Coronary artery (tissue), 2 donors: Measurements from ENCODE around the gene LYRM4.

ENCODE experiments used
- DNase-seq: peaks from one replicate; pipeline ENCODE4 v3.0.0-alpha.2; 2017; ENCODE audit warnings: low spot score
- H3K27ac ChIP-seq, 2 donors: fragments of 200-600 bp; sonication (generic); one replicate each; pipeline ENCODE4 v1.5.1; 2016 to 2019
- H3K4me3 ChIP-seq: fragments of 200-600 bp; sonication (generic); 2 replicates; pipeline ENCODE4 v1.5.1; 2016; ENCODE audit warnings: mild to moderate bottlenecking, moderate library complexity
- TF ChIP-seq, protein P1 (sequence below): fragments of 200-600 bp; sonication (generic); IDR thresholded peaks from one replicate; pipeline ENCODE4 v1.5.1; 2019; ENCODE audit warnings: antibody characterized with exemption

The LYRM4 gene

GRCh38 chr6:5112066-5112799, 148.5 kb downstream of the LYRM4 start:
- no peak overlapping the region for H3K4me3 ChIP-seq
- TF ChIP-seq, protein P1, sequence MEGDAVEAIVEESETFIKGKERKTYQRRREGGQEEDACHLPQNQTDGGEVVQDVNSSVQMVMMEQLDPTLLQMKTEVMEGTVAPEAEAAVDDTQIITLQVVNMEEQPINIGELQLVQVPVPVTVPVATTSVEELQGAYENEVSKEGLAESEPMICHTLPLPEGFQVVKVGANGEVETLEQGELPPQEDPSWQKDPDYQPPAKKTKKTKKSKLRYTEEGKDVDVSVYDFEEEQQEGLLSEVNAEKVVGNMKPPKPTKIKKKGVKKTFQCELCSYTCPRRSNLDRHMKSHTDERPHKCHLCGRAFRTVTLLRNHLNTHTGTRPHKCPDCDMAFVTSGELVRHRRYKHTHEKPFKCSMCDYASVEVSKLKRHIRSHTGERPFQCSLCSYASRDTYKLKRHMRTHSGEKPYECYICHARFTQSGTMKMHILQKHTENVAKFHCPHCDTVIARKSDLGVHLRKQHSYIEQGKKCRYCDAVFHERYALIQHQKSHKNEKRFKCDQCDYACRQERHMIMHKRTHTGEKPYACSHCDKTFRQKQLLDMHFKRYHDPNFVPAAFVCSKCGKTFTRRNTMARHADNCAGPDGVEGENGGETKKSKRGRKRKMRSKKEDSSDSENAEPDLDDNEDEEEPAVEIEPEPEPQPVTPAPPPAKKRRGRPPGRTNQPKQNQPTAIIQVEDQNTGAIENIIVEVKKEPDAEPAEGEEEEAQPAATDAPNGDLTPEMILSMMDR = no peak
- DNase-seq = no peak
- no peak overlapping the region for H3K27ac ChIP-seq

DNA sequence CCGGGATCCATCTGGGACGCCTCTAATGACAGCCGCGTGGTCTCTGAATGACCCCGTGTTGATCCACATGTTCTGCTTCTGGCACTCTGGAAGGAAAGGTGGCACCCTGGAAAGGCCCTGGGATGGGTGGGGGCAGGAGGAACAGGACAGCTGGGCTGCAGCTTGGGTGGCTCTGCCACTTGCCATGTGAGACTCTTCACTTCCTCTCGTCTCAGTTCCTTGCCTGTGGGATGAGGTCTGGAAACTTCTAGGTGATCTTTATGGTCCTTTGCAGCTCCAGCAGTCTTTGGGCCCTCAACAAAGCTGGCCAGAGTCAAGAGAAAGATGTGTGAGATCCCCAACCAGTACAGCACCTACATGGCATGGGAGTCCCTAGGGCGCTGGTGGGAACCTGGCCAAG, 149.1 kb downstream of the LYRM4 start:
- DNase-seq = no peak
- TF ChIP-seq, protein P1 = no peak
- Histone ChIP-seq H3K27ac (no peak overlapping the region), H3K4me3 (no peak overlapping the region)

DNA sequence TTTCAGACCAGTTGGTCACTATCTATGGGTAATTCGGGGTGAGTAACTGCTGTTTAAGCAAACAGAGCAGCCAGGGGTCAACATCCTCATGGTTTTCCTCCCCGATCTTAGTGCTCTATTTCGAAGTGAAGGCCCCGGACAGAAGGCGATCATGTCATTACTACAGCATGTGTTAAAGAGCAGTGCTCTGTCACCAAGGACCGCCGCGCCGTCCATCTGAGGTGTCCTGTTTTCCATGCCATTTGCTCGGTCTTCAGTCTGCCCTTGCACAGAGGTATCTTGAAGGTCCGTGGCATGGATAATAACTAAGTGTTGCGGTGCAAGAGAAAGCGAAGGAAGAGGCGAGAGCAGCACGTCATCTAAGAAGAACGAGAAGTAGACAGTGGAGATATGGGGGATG, 150.5 kb downstream of the LYRM4 start:
- H3K27ac ChIP-seq = no peak overlapping the region
- DNase-seq = no peak
- H3K4me3 ChIP-seq = no peak overlapping the region
- TF ChIP-seq, protein P1 = no peak

DNA sequence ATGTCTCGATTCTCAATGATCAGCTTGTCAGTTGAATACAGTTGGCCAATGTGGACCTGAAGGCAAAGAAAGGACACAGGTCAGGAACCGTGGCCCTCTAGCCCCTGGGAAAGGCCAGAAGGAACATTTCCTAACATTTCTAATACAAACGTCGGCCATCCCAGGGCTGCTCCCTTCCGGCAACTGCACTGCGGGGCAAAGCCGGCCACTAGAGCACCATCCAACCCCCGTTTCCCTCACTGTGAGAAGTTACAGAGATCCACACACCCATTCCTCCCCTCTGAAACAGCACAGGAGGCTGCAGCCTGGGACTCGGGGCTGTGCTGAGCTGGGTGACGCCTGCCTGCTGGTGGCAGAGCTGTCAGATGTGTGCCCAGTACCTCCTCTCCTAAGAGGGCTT, 151.3 kb downstream of the LYRM4 start:
- Histone ChIP-seq H3K4me3 (no peak overlapping the region), H3K27ac (no peak overlapping the region)
- TF ChIP-seq, protein P1 = no peak
- DNase-seq = no peak

GRCh38 chr6:5108536-5109150, 152.1 kb downstream of the LYRM4 start:
- TF ChIP-seq, protein P1 = no peak
- no peak for DNase-seq
- Histone ChIP-seq H3K4me3 (no peak overlapping the region), H3K27ac (no peak overlapping the region)

DNA sequence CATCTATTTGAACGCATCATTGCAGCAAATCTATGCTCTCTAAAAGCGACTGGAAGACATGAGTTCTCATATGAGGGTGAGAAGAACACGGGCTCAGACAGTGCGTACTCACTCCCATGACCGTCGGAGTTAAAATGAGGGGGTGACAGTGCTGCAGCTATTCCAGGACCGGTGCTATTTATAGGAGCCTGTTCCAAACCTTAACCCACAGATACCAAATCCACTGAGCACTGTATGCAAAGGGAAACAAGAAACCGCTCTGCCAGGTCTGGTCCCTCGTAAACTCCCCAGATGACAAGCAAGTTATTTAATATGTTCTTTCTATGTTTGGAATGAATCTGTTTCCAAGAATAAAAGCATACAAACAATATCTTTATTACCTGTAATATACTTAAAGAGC, 152.7 kb downstream of the LYRM4 start:
- DNase-seq = no peak

More for the DNA sequence above, 152.7 kb downstream of the LYRM4 start:
- H3K4me3 ChIP-seq = no peak overlapping the region
- TF ChIP-seq, protein P1 = no peak
- no peak overlapping the region for H3K27ac ChIP-seq
